Duodenal mucosa (tissue), 2 donors: ENCODE data around the gene KCNH1.

Source experiments
- H3K27ac ChIP-seq: one replicate; pipeline ENCODE4 v1.7.0; 2013; ENCODE audit warnings: low read depth, low read length
- H3K27me3 ChIP-seq, 2 donors: one replicate each; pipeline ENCODE4 v1.7.0; 2013; ENCODE audit warnings: low read length in 2 of 2, control low read depth in 1 of 2; ENCODE audit not compliant: insufficient read depth in 2 of 2, control insufficient read depth in 1 of 2
- H3K36me3 ChIP-seq, 2 donors: one replicate each; pipeline ENCODE4 v1.7.0; 2013; ENCODE audit warnings: low read length in 2 of 2, control low read depth in 1 of 2; ENCODE audit not compliant: insufficient read depth in 2 of 2, control insufficient read depth in 1 of 2
- H3K4me1 ChIP-seq, 2 donors: one replicate each; pipeline ENCODE4 v1.7.0; 2013; ENCODE audit warnings: low read length in 2 of 2, control low read depth in 1 of 2; ENCODE audit not compliant: insufficient read depth in 2 of 2, control insufficient read depth in 1 of 2
- H3K4me3 ChIP-seq, 2 donors: one replicate each; pipeline ENCODE4 v1.7.0; 2013; ENCODE audit warnings: low read length in 2 of 2, low read depth in 1 of 2
- H3K9ac ChIP-seq, 2 donors: one replicate each; pipeline ENCODE4 v1.7.0; 2013; ENCODE audit warnings: low read length in 2 of 2, low read depth in 1 of 2
- H3K9me3 ChIP-seq, 2 donors: one replicate each; pipeline ENCODE4 v1.7.0; 2013; ENCODE audit warnings: low read length in 2 of 2, control low read depth in 1 of 2; ENCODE audit not compliant: control insufficient read depth in 1 of 2

The KCNH1 gene

GRCh38 chr1:210792250-210793102, 341.5 kb downstream of the KCNH1 start:
- Histone ChIP-seq H3K27me3 (no peaks in the 10 kb centered on the region), H3K27ac (no peak overlapping the region), H3K4me1 (no peaks in the 10 kb centered on the region), H3K36me3 (no peaks in the 10 kb centered on the region), H3K9me3 (no peaks in the 10 kb centered on the region), H3K9ac (no peak overlapping the region), H3K4me3 (no peak overlapping the region)

- no peaks in the 10 kb centered on the region for H3K9me3 ChIP-seq
These were observed 343.8 kb downstream of the KCNH1 start for GRCh38 chr1:210790196-210790595.

GRCh38 chr1:210787800-210788199, 346.1 kb downstream of the KCNH1 start:
- Histone ChIP-seq H3K27me3 (no peaks in the 10 kb centered on the region), H3K4me3 (no peak overlapping the region), H3K36me3 (no peaks in the 10 kb centered on the region), H3K9ac (no peak overlapping the region), H3K9me3 (no peaks in the 10 kb centered on the region), H3K27ac (no peak overlapping the region), H3K4me1 (no peaks in the 10 kb centered on the region)

More at GRCh38 chr1:210790196-210790595, 343.8 kb downstream of the KCNH1 start:
- Histone ChIP-seq H3K4me3 (no peak overlapping the region), H3K36me3 (no peaks in the 10 kb centered on the region), H3K9ac (no peak overlapping the region), H3K27me3 (no peaks in the 10 kb centered on the region), H3K27ac (no peak overlapping the region), H3K4me1 (no peaks in the 10 kb centered on the region)

DNA sequence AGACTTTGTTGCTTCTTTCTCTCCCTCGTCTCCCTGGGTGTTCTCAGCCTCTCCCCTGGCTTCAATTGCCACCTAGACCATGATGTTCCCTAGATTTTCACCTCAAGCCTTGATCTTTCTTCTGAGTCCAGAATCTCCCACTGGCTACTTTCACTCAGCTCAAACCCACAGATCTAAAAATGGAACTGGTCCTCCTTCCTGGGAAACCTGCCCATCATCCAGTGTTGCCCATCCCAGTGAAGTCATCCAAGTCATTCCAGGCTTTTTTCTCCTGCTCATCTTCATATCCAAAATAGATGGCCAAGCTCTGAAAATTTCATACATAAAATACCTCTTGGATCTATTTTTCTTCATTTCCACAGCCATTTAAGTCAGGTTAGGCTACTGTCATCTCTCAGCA, 347.4 kb downstream of the KCNH1 start:
- Histone ChIP-seq H3K9me3 (no peaks in the 10 kb centered on the region), H3K27me3 (no peaks in the 10 kb centered on the region), H3K27ac (no peak overlapping the region), H3K4me1 (no peaks in the 10 kb centered on the region), H3K9ac (no peak overlapping the region), H3K4me3 (no peak overlapping the region), H3K36me3 (no peaks in the 10 kb centered on the region)

GRCh38 chr1:210783925-210784324, 350.0 kb downstream of the KCNH1 start:
- Histone ChIP-seq H3K27me3 (no peaks in the 10 kb centered on the region), H3K27ac (no peak overlapping the region), H3K4me1 (no peaks in the 10 kb centered on the region), H3K36me3 (no peaks in the 10 kb centered on the region), H3K9me3 (no peaks in the 10 kb centered on the region), H3K4me3 (no peak overlapping the region), H3K9ac (no peak overlapping the region)

GRCh38 chr1:210781652-210782051, 352.3 kb downstream of the KCNH1 start:
- Histone ChIP-seq H3K4me3 (no peak overlapping the region), H3K27me3 (no peaks in the 10 kb centered on the region), H3K9ac (no peak overlapping the region), H3K4me1 (no peaks in the 10 kb centered on the region), H3K36me3 (no peaks in the 10 kb centered on the region), H3K27ac (no peak overlapping the region), H3K9me3 (no peaks in the 10 kb centered on the region)

- no peak overlapping the region for H3K9ac ChIP-seq
- no peaks in the 10 kb centered on the region for H3K36me3 ChIP-seq
- no peaks in the 10 kb centered on the region for H3K4me1 ChIP-seq
- H3K27me3 ChIP-seq: no peaks in the 10 kb centered on the region
- H3K4me3 ChIP-seq: no peak overlapping the region
- H3K27ac ChIP-seq: no peak overlapping the region
- H3K9me3 ChIP-seq: no peaks in the 10 kb centered on the region
These were observed 354.7 kb downstream of the KCNH1 start for GRCh38 chr1:210779269-210779668.

DNA sequence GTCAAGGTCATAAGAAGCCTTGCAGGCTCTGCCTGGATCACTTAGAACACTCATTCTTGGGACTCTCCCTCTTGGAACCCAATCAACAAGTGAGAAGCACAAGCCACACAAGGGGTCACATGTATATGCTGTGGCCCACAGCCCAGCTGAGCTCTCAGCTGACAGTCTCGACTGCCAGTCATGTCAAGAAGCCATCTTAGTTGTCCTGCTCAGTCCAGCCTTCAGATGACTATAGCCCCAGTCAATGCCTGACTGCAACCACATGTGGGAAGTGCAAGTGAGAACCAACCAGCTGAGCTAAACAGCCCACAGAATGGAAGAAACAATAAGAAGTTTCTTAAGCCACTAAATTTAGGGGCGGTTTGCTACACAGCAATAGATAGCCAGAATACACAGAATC, 356.0 kb downstream of the KCNH1 start:
- H3K9me3 ChIP-seq: no peaks in the 10 kb centered on the region

DNA sequence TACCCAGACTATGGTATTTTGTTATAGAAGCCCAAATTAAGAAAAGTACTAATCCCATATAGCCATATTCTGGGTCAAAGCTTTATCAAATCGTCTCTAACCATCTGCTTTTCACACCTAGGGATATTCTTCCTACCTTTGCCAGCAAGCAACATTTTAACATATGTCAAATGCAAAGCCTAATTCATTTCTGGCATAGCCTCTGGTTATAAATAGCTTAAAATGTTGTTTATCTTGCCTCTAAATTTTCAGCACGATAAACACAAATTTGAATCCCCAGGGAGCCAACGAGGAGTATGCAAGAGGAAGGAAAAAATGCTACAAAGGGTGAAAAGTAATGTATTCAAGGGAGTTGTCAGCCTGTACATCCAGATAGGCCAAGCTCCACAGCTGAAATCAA, 357.2 kb downstream of the KCNH1 start:
- no peak overlapping the region for H3K4me3 ChIP-seq
- H3K9ac ChIP-seq: no peak overlapping the region
- no peaks in the 10 kb centered on the region for H3K27me3 ChIP-seq
- H3K4me1 ChIP-seq: no peaks in the 10 kb centered on the region
- H3K9me3 ChIP-seq: no peaks in the 10 kb centered on the region
- no peak overlapping the region for H3K27ac ChIP-seq
- no peaks in the 10 kb centered on the region for H3K36me3 ChIP-seq

More for the DNA sequence above, 356.0 kb downstream of the KCNH1 start:
- Histone ChIP-seq H3K27me3 (no peaks in the 10 kb centered on the region), H3K9ac (no peak overlapping the region), H3K27ac (no peak overlapping the region), H3K36me3 (no peaks in the 10 kb centered on the region), H3K4me3 (no peak overlapping the region), H3K4me1 (no peaks in the 10 kb centered on the region)

- Histone ChIP-seq H3K27me3 (no peaks in the 10 kb centered on the region), H3K4me1 (no peaks in the 10 kb centered on the region), H3K4me3 (no peak overlapping the region), H3K9ac (no peak overlapping the region), H3K36me3 (no peaks in the 10 kb centered on the region), H3K27ac (no peak overlapping the region), H3K9me3 (no peaks in the 10 kb centered on the region)
These were observed 358.7 kb downstream of the KCNH1 start for GRCh38 chr1:210775289-210775688.
